OCI-LY1 (cell line): Measurements from ENCODE around the gene KCNN3.

Experiments used
- CTCF ChIP-seq: fragments of 200-600 bp; sonication (generic), shearing (Covaris generic); IDR thresholded peaks from 2 replicates; pipeline ENCODE4 v1.5.1; 2017; ENCODE audit warnings: mild to moderate bottlenecking, antibody characterized with exemption, low read length, moderate library complexity, mixed read lengths
- EZH2 ChIP-seq: fragments of 200-600 bp; sonication (generic), shearing (Covaris generic); IDR thresholded peaks from 2 replicates; pipeline ENCODE4 v1.8.0; 2017; ENCODE audit warnings: borderline replicate concordance, mixed run types, mild to moderate bottlenecking, antibody characterized with exemption, low read length, moderate library complexity, mixed read lengths

GRCh38 chr1:154793685-154794084 is 76.4 kb downstream of the KCNN3 start:
- TF ChIP-seq EZH2 (no peak), CTCF (no peak)
